Heart left ventricle (tissue), 13 donors: ENCODE results near the gene HEXA.

Source experiments
- CTCF ChIP-seq, 12 donors: fragments of 200-600 bp; sonication (generic) in 4 of 12; IDR thresholded peaks; one replicate each; pipeline versions ENCODE4 v1.5.0 to v1.8.0; 2018 to 2022; ENCODE audit warnings: antibody characterized with exemption in 12 of 12, mild to moderate bottlenecking in 5 of 12
- POLR2A ChIP-seq, 2 donors: fragments of 450-650 bp; IDR thresholded peaks; one replicate each; pipeline ENCODE4 v1.6.1; 2017; ENCODE audit warnings: antibody characterized with exemption in 2 of 2, mild to moderate bottlenecking in 2 of 2, moderate library complexity in 2 of 2
- donor health status: ischemic (EF 13 %, LVEDD 7.1; RV severe dilation, severe dysfunction).
- donor health status: DM: no; HTN: yes; CAD: no.
- donor health status: DM: no; HTN: no; CAD: no.
- donor health status: ischemic (EF 25% LVEDD 6.9; RV normal size, moderate dysfunction).
- donor health status: ischemic (EF 25% LVEDD 5.7; RV mildly dilated, moderate dysfunction).
- donor health status: ischemic (EF 35%, LVEDD 5.7; RV mildly dilated, moderate dysfunction).
- donor health status: nonischemic (EF 11% LVEDD 7.7; RV severe dilation, severe dysfunction).
- donor health status: DM: yes; HTN: yes; CAD: no.
- donor health status: PGD.
- donor health status: ischemic (EF 29% LVEDD 5.4; RV normal size, mild dysfunction).
- donor health status: nonischemic (EF 23%, LVEDD 6.1; RV moderate dilation, normal function).

DNA sequence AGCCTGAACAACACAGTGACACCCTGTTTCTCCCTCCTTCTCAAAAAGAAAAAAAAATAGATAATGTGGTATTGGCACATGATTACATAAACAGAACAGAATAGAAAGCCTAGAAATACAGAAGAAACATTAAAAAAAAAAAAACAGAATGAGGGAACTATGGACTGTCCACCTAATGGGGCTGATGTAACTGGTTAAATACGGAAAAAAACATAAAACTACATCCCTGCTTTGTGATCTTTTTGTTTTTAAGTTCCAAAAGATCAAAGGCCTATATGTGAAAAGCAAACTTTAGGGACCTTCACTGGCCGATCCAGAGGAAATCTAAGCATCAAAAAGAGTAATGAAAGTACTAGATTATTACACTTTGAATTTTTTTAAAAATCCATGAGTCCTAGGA, 39.5 kb upstream of the HEXA start:
- no peak for TF ChIP-seq CTCF (IDR thresholded peaks at IDR 0.05)
- TF ChIP-seq POLR2A (IDR thresholded peaks at IDR 0.05): no peak
